ENCODE results near the gene USP12. TPM values are rescaled to one million over a fixed set of nuclear protein-coding genes. Genes with fewer than 3 reads are reported as not detected.

The USP12 gene
- total and polyA plus RNA-seq, 3 donors from 2014 or later, result 24.3 to 30.2 (median 26.1) TPM

- Histone ChIP-seq H3K27me3 (no peaks in the 10 kb centered on the region), H3K4me1 (no peaks in the 10 kb centered on the region), H3K27ac (no peak overlapping the region), H3K4me3 (no peak overlapping the region), H3K36me3 (ENCODE audit: low read depth, missing control alignments) (no peaks in the 10 kb centered on the region), H3K9me3 (no peaks in the 10 kb centered on the region)
- intact Hi-C loops (cut with DNase I; ENCODE audit: low total_unique reads), result no loop called here
- DNase-seq, result no peak
- TF ChIP-seq POLR2A (IDR thresholded peaks at IDR 0.05), result no peak
- TF ChIP-seq CTCF (IDR thresholded peaks at IDR 0.05), result no peak
- 69 to 84% methylated on average over 3 of the region's 3 CpGs for WGBS, 2 donors
These were observed 83.0 kb downstream of the USP12 start for GRCh38 chr13:27088619-27089018.

GRCh38 chr13:27086599-27087265, 84.9 kb downstream of the USP12 start:
- Histone ChIP-seq H3K27me3 (no peaks in the 10 kb centered on the region), H3K36me3 (ENCODE audit: low read depth, missing control alignments) (no peaks in the 10 kb centered on the region), H3K4me1 (no peaks in the 10 kb centered on the region), H3K27ac (no peak overlapping the region), H3K9me3 (no peaks in the 10 kb centered on the region), H3K4me3 (no peak overlapping the region)
- WGBS, 2 donors, result 89 to 91% methylated on average over 6 of the region's 6 CpGs
- DNase-seq, result no peak
- intact Hi-C loops (cut with DNase I; ENCODE audit: low total_unique reads), result no loop called here
- TF ChIP-seq CTCF (IDR thresholded peaks at IDR 0.05) (no peak), POLR2A (IDR thresholded peaks at IDR 0.05) (no peak)

GRCh38 chr13:27083183-27083582, 88.4 kb downstream of the USP12 start:
- Histone ChIP-seq H3K36me3 (ENCODE audit: low read depth, missing control alignments) (no peaks in the 10 kb centered on the region), H3K27me3 (no peaks in the 10 kb centered on the region), H3K9me3 (no peaks in the 10 kb centered on the region), H3K4me3 (no peak overlapping the region), H3K4me1 (no peaks in the 10 kb centered on the region), H3K27ac (no peak overlapping the region)
- no peak for DNase-seq
- no peak for TF ChIP-seq POLR2A (IDR thresholded peaks at IDR 0.05)
- no peak for TF ChIP-seq CTCF (IDR thresholded peaks at IDR 0.05)
- WGBS, 2 donors, result 89 to 91% methylated on average over 4 of the region's 4 CpGs
- intact Hi-C loops (cut with DNase I; ENCODE audit: low total_unique reads), result no loop called here

GRCh38 chr13:27081893-27082679, 89.5 kb downstream of the USP12 start:
- intact Hi-C loops (cut with DNase I; ENCODE audit: low total_unique reads), result no loop called here
- Histone ChIP-seq H3K9me3 (no peaks in the 10 kb centered on the region), H3K4me3 (no peak overlapping the region), H3K36me3 (ENCODE audit: low read depth, missing control alignments) (no peaks in the 10 kb centered on the region), H3K4me1 (no peaks in the 10 kb centered on the region), H3K27me3 (no peaks in the 10 kb centered on the region), H3K27ac (no peak overlapping the region)
- TF ChIP-seq POLR2A (IDR thresholded peaks at IDR 0.05), result no peak
- TF ChIP-seq CTCF (IDR thresholded peaks at IDR 0.05), result no peak
- 95 to 97% methylated on average over 4 of the region's 4 CpGs for WGBS, 2 donors
- no peak for DNase-seq
